IPS DF 19.7 (cell line): ENCODE measurements around the gene CASZ1.

ENCODE experiments used
- DNase-seq: peaks from one replicate; pipeline ENCODE4 v3.0.0-alpha.2; 2013; ENCODE audit warnings: low read depth, low spot score

CASZ1 gene

GRCh38 chr1:10773851-10774614, 22.4 kb downstream of the CASZ1 start:
- no peak for DNase-seq

- no peak for DNase-seq
Measured at GRCh38 chr1:10773376-10773775, 23.1 kb downstream of the CASZ1 start.

GRCh38 chr1:10772711-10773110, 23.7 kb downstream of the CASZ1 start:
- DNase-seq, result no peak

- no peak for DNase-seq
Measured at GRCh38 chr1:10771789-10772188, 24.7 kb downstream of the CASZ1 start.

- DNase-seq, result no peak
Measured at GRCh38 chr1:10768552-10768951, 27.9 kb downstream of the CASZ1 start.

GRCh38 chr1:10767282-10767681, 29.2 kb downstream of the CASZ1 start:
- DNase-seq, result no peak

- DNase-seq, result no peak
Measured at GRCh38 chr1:10765734-10766478, 30.5 kb downstream of the CASZ1 start.

GRCh38 chr1:10765304-10765703, 31.1 kb downstream of the CASZ1 start:
- DNase-seq, result no peak

- DNase-seq, result no peak
Measured at GRCh38 chr1:10764296-10764798, 32.1 kb downstream of the CASZ1 start.

- no peak for DNase-seq
Measured at GRCh38 chr1:10762875-10763274, 33.6 kb downstream of the CASZ1 start.

- DNase-seq, result no peak
Measured at GRCh38 chr1:10762153-10762523, 34.3 kb downstream of the CASZ1 start.

- no peak for DNase-seq
Measured at GRCh38 chr1:10761503-10762152, 34.8 kb downstream of the CASZ1 start.

GRCh38 chr1:10760566-10761502, 35.6 kb downstream of the CASZ1 start:
- DNase-seq, result no peak

- no peak for DNase-seq
Measured at GRCh38 chr1:10759413-10760200, 36.8 kb downstream of the CASZ1 start.

- no peak for DNase-seq
Measured at GRCh38 chr1:10756842-10757241, 39.6 kb downstream of the CASZ1 start.

- DNase-seq, result no peak
Measured at GRCh38 chr1:10755970-10756521, 40.4 kb downstream of the CASZ1 start.

GRCh38 chr1:10754568-10755329, 41.7 kb downstream of the CASZ1 start:
- DNase-seq, result no peak

GRCh38 chr1:10753299-10753698, 43.1 kb downstream of the CASZ1 start:
- DNase-seq, result no peak

- no peak for DNase-seq
Measured at GRCh38 chr1:10751561-10752085, 44.8 kb downstream of the CASZ1 start.
